Measurements from ENCODE around the gene SLC7A5. TPM values are rescaled to one million over a fixed set of nuclear protein-coding genes. Genes with fewer than 3 reads are reported as not detected.
"Not testable (repeated sequence)": the region's sequence is repeated elsewhere in the genome, so short reads cannot be mapped to it uniquely, and the experiment has no call there.

The SLC7A5 gene
- total and polyA plus RNA-seq, 2 of the 13 experiments (the other 11 are each of a cell fraction or from before 2014, with no cell fraction given), result 79.6 to 155 TPM

GRCh38 chr16:87861300-87862099, 7.8 kb downstream of the SLC7A5 start (continued):
- TF ChIP-seq ZNF687 (CRISPR knock-in tag; IDR thresholded peaks at IDR 0.05) (peak; percentile 56), SOX13 (CRISPR knock-in tag; conservative IDR thresholded peaks at IDR 0.05 in 1 of 2, IDR thresholded peaks at IDR 0.05 in 1 of 2) (peak in 1 of 2 experiments; percentile 89; a peak in 2 of 4 replicates), BCL6 (CRISPR knock-in tag; IDR thresholded peaks at IDR 0.05) (peak; percentile 64; the same call in 1 of the 2 replicates), PAXIP1 (CRISPR knock-in tag; conservative IDR thresholded peaks at IDR 0.05) (peak; percentile 71), ARNTL (CRISPR knock-in tag; IDR thresholded peaks at IDR 0.05) (peak; percentile 32; the same call in 1 of the 2 replicates), TFDP1 (CRISPR knock-in tag; IDR thresholded peaks at IDR 0.05; ENCODE audit: borderline replicate concordance) (peak; percentile 76; the same call in 1 of the 2 replicates), ETV6 (CRISPR knock-in tag; conservative IDR thresholded peaks at IDR 0.05) (0 out of 2 replicates have a peak, but pooled peaks have one; percentile 49), SOX5 (CRISPR knock-in tag; IDR thresholded peaks at IDR 0.05; ENCODE audit: borderline replicate concordance) (peak; percentile 88), SIN3A (IDR thresholded peaks at IDR 0.05; ENCODE audit: borderline replicate concordance, low read depth, low read length) (peak; percentile 46; the same call in 1 of the 2 replicates), HOXA3 (CRISPR knock-in tag; IDR thresholded peaks at IDR 0.05) (peak; percentile 92), MAX (IDR thresholded peaks at IDR 0.05) (peak; percentile 76), MZF1 (CRISPR knock-in tag; IDR thresholded peaks at IDR 0.05; ENCODE audit: borderline replicate concordance) (0 out of 2 replicates have a peak, but pooled peaks have one; percentile 16), HNRNPLL (IDR thresholded peaks at IDR 0.05; ENCODE audit: low read depth, low read length, poor library complexity, severe bottlenecking) (peak; percentile 29), ZFX (CRISPR knock-in tag; IDR thresholded peaks at IDR 0.05; ENCODE audit: low read depth) (peak; percentile 34; the same call in 1 of the 2 replicates), ZNF331 (CRISPR knock-in tag; IDR thresholded peaks at IDR 0.05) (peak; percentile 73), CREB3 (CRISPR knock-in tag; IDR thresholded peaks at IDR 0.05) (peak; percentile 13; the same call in 1 of the 2 replicates), NRL (CRISPR knock-in tag; IDR thresholded peaks at IDR 0.05; ENCODE audit: borderline replicate concordance) (0 out of 2 replicates have a peak, but pooled peaks have one; percentile 32)
- TF ChIP-seq SOX13 (IDR thresholded peaks at IDR 0.05), result not testable (repeated sequence)
